Astrocyte of the spinal cord (primary cell): ENCODE results near the gene CREB5.

Experiments used
- DNase-seq: peaks from one replicate; pipeline ENCODE4 v3.0.0; 2011; ENCODE audit warnings: low read depth, low spot score
- H3K4me3 ChIP-seq: 2 replicates; pipeline ENCODE4 v1.5.1; 2011; ENCODE audit warnings: low read depth, mild to moderate bottlenecking, low read length, moderate library complexity
- CTCF ChIP-seq: IDR thresholded peaks from 2 replicates; pipeline ENCODE4 v1.5.1; 2012; ENCODE audit warnings: low read depth, mild to moderate bottlenecking, low read length, inconsistent platforms
- in situ Hi-C: cut with HindIII; loops from 2 replicates; pipeline ENCODE4 v1.10.0; 2017; ENCODE audit warnings: low sequenced_read_pairs

The CREB5 gene

GRCh38 chr7:28448708-28449107, 36.4 kb downstream of the CREB5 start:
- TF ChIP-seq CTCF, result no peak
- no peak for DNase-seq
- no peak overlapping the region for H3K4me3 ChIP-seq
- in situ Hi-C loops, result no loop called here

GRCh38 chr7:28452681-28453080, 40.4 kb downstream of the CREB5 start:
- no peak overlapping the region for H3K4me3 ChIP-seq
- DNase-seq, result no peak
- in situ Hi-C loops, result no loop called here
- no peak for TF ChIP-seq CTCF

- no peak for DNase-seq
- no peak for TF ChIP-seq CTCF
These were observed 43.2 kb downstream of the CREB5 start for GRCh38 chr7:28455486-28455885.

GRCh38 chr7:28456044-28456443, 43.7 kb downstream of the CREB5 start:
- TF ChIP-seq CTCF, result no peak
- in situ Hi-C loops, result no loop called here
- no peak for DNase-seq
- no peak overlapping the region for H3K4me3 ChIP-seq

More at GRCh38 chr7:28455486-28455885, 43.2 kb downstream of the CREB5 start:
- H3K4me3 ChIP-seq, result no peak overlapping the region
- in situ Hi-C loops, result no loop called here

GRCh38 chr7:28458732-28459131, 46.4 kb downstream of the CREB5 start:
- in situ Hi-C loops, result no loop called here
- no peak for DNase-seq
- H3K4me3 ChIP-seq, result no peak overlapping the region
- no peak for TF ChIP-seq CTCF

- TF ChIP-seq CTCF, result no peak
- no peak for DNase-seq
- in situ Hi-C loops, result no loop called here
- no peak overlapping the region for H3K4me3 ChIP-seq
These were observed 47.0 kb downstream of the CREB5 start for GRCh38 chr7:28459306-28459705.

GRCh38 chr7:28465697-28466096, 53.4 kb downstream of the CREB5 start:
- in situ Hi-C loops, result no loop called here
- H3K4me3 ChIP-seq, result no peak overlapping the region
- no peak for TF ChIP-seq CTCF
- DNase-seq, result no peak
